HepG2 (cell line): ENCODE results near the gene CSNK1D. TPM values are rescaled to one million over a fixed set of nuclear protein-coding genes. Genes with fewer than 3 reads are reported as not detected.

Source experiments
- FOXP1 ChIP-seq, 2 experiments: fragments of 450-650 bp in 1 of 2; IDR thresholded peaks; 2 replicates each; pipeline ENCODE4 v1.6.1; 2017 to 2018; ENCODE audit warnings: antibody characterized with exemption in 1 of 2
- GFI1 ChIP-seq: sonication (generic); formaldehyde crosslinking; IDR thresholded peaks from 2 replicates; pipeline ENCODE4 v1.5.0; 2020; ENCODE audit warnings: missing genetic modification reagents, mild to moderate bottlenecking, borderline replicate concordance
- HOXD1 ChIP-seq: sonication (generic); formaldehyde crosslinking; IDR thresholded peaks from 2 replicates; pipeline ENCODE4 v1.5.0; 2020; ENCODE audit warnings: missing genetic modification reagents
- JDP2 ChIP-seq: sonication (generic); formaldehyde crosslinking; IDR thresholded peaks from 2 replicates; pipeline ENCODE4 v1.8.1; 2022; ENCODE audit warnings: missing genetic modification reagents, borderline replicate concordance
- MAF1 ChIP-seq: sonication (generic); formaldehyde crosslinking; IDR thresholded peaks from 2 replicates; pipeline ENCODE4 v1.5.0; 2020; ENCODE audit warnings: missing genetic modification reagents, borderline replicate concordance
- SAFB2 ChIP-seq: sonication (generic); formaldehyde crosslinking; IDR thresholded peaks from 2 replicates; pipeline ENCODE4 v1.5.1; 2020; ENCODE audit warnings: missing genetic modification reagents, low read depth, mild to moderate bottlenecking, borderline replicate concordance
- TEAD3 ChIP-seq: optimal IDR thresholded peaks from 2 replicates; pipeline ENCODE3; 2016; ENCODE audit warnings: borderline replicate concordance
- WIZ ChIP-seq: sonication (generic); formaldehyde crosslinking; IDR thresholded peaks from 2 replicates; pipeline ENCODE4 v1.5.1; 2020; ENCODE audit warnings: mild to moderate bottlenecking, missing genetic modification reagents
- ZFP37 ChIP-seq: sonication (generic); formaldehyde crosslinking; IDR thresholded peaks from 2 replicates; pipeline ENCODE4 v1.4.0; 2020; ENCODE audit warnings: missing genetic modification reagents, borderline replicate concordance
- ZNF225 ChIP-seq: sonication (generic); formaldehyde crosslinking; IDR thresholded peaks from 2 replicates; pipeline ENCODE4 v1.4.0; 2020; ENCODE audit warnings: mild to moderate bottlenecking, missing genetic modification reagents
- ZNF614 ChIP-seq: IDR thresholded peaks from 2 replicates; pipeline ENCODE4 v1.6.1; 2018; ENCODE audit warnings: missing biosample characterization, missing genetic modification reagents, inconsistent platforms, borderline replicate concordance
- ZNF674 ChIP-seq: sonication (generic); formaldehyde crosslinking; IDR thresholded peaks from 2 replicates; pipeline ENCODE4 v1.5.0; 2020; ENCODE audit warnings: low read depth, mild to moderate bottlenecking, missing genetic modification reagents
- ZNF780A ChIP-seq: sonication (generic); formaldehyde crosslinking; IDR thresholded peaks from 2 replicates; pipeline ENCODE4 v1.8.0; 2022; ENCODE audit warnings: mild to moderate bottlenecking, missing genetic modification reagents, moderate library complexity
- polyA plus RNA-seq, 8 experiments: library from polyadenylated mRNA; depleted of rRNA in 3 of 8; stranded (reverse) in 7 of 8; unstranded in 1 of 8; fragments of >200 nt; fragmentation: Illumina TruSeq in 4 of 8; extraction: Trizol in 4 of 8; gene quantifications; 2 replicates each; pipeline versions ENCODE4 v1.2.1 to v1.2.3, GENCODE V29; 2011 to 2016; ENCODE audit warnings: low read depth in 4 of 8, missing spikeins in 1 of 8, mixed read lengths in 1 of 8; ENCODE audit not compliant: insufficient read depth in 1 of 8
- total RNA-seq, 5 experiments: library from RNA; depleted of rRNA; stranded (reverse); fragments of >200 nt; fragmentation: Illumina TruSeq; extraction: Trizol; gene quantifications; 2 replicates each; pipeline ENCODE4 v1.2.3, GENCODE V29; 2016; ENCODE audit warnings: low read depth in 1 of 5
- TF ChIP-seq, protein P1 (sequence below), 2 experiments: IDR thresholded peaks; 2 replicates each; pipeline ENCODE4 v1.6.1; 2011 to 2012; ENCODE audit warnings: low read length in 2 of 2, borderline replicate concordance in 1 of 2, low read depth in 1 of 2, mild to moderate bottlenecking in 1 of 2, moderate library complexity in 1 of 2
- TF ChIP-seq, protein P2 (sequence below): sonication (generic); formaldehyde crosslinking; IDR thresholded peaks from 2 replicates; pipeline ENCODE4 v1.8.0; 2022; ENCODE audit warnings: mild to moderate bottlenecking, missing genetic modification reagents, moderate library complexity
- TF ChIP-seq, protein P3 (sequence below): sonication (generic); formaldehyde crosslinking; IDR thresholded peaks from 2 replicates; pipeline ENCODE4 v1.4.0; 2020; ENCODE audit warnings: mild to moderate bottlenecking, missing genetic modification reagents
- TF ChIP-seq, protein P4 (sequence below): sonication (generic); formaldehyde crosslinking; IDR thresholded peaks from 2 replicates; pipeline ENCODE4 v1.8.0; 2022; ENCODE audit warnings: mild to moderate bottlenecking, missing genetic modification reagents
- TF ChIP-seq, protein P5 (sequence below): sonication (generic); formaldehyde crosslinking; IDR thresholded peaks from 2 replicates; pipeline ENCODE4 v1.4.0; 2020; ENCODE audit warnings: mild to moderate bottlenecking, missing genetic modification reagents

Gene CSNK1D
- total and polyA plus RNA-seq, 2 of the 13 experiments (the other 11 are each of a cell fraction or from before 2014, with no cell fraction given): 31.5 to 128 TPM

DNA sequence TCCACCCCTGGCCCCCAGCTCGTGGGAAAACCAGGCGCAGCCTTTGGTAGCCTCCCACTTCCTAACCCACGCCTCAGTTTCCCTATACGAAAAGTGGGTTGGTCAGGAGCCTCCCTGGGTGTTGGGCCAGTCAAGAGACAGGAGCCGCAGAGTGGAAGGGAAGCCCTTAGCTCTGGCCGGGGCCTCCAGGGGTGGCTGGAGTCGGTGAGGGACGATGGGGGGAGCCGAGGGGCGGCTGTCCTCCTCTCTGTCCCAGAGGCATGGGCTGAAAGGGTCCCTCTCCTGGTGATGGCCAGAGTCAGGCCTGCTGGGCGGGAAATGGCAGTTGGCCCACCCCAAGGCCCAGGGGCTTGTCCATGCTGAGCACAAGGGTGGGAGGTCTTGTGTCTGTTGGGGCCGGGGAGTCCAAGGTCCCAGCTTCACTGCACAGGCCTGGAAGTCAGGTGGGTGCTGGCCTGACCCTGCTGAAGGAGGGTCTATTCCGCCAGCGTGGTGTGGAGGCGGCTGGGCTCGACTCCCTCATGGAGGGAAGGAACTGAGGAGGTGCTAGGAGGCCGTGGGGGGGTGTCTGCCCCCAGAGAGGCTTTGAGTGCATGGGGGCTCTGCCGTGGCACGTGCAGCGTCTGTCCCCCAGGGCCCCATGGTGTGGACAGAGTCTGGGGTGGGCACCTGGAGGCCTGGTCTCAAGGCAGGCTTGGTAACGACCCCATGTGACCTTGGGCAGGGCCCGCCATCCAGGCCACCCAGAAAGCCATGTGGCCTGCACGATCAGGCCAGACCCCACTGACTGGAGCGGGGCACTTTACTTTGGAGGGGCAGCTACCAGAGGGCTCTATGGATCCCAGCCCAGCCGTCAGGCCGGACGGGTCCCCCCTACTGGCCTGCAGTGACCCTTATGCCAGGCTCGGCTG lies 43.5 kb downstream of the CSNK1D start (continued):
- TF ChIP-seq GFI1 (CRISPR knock-in tag): peak; percentile 3; the same call in 1 of the 2 replicates
- no peak for TF ChIP-seq HOXD1 (CRISPR knock-in tag)
- TF ChIP-seq SAFB2 (CRISPR knock-in tag): peak; percentile 13; the same call in 1 of the 2 replicates
- TF ChIP-seq, protein P1, sequence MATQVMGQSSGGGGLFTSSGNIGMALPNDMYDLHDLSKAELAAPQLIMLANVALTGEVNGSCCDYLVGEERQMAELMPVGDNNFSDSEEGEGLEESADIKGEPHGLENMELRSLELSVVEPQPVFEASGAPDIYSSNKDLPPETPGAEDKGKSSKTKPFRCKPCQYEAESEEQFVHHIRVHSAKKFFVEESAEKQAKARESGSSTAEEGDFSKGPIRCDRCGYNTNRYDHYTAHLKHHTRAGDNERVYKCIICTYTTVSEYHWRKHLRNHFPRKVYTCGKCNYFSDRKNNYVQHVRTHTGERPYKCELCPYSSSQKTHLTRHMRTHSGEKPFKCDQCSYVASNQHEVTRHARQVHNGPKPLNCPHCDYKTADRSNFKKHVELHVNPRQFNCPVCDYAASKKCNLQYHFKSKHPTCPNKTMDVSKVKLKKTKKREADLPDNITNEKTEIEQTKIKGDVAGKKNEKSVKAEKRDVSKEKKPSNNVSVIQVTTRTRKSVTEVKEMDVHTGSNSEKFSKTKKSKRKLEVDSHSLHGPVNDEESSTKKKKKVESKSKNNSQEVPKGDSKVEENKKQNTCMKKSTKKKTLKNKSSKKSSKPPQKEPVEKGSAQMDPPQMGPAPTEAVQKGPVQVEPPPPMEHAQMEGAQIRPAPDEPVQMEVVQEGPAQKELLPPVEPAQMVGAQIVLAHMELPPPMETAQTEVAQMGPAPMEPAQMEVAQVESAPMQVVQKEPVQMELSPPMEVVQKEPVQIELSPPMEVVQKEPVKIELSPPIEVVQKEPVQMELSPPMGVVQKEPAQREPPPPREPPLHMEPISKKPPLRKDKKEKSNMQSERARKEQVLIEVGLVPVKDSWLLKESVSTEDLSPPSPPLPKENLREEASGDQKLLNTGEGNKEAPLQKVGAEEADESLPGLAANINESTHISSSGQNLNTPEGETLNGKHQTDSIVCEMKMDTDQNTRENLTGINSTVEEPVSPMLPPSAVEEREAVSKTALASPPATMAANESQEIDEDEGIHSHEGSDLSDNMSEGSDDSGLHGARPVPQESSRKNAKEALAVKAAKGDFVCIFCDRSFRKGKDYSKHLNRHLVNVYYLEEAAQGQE (IDR thresholded peaks at IDR 0.05; ENCODE audit: borderline replicate concordance in 1 of 2, low read depth in 1 of 2, low read length in 2 of 2): no peak
- TF ChIP-seq, protein P2, sequence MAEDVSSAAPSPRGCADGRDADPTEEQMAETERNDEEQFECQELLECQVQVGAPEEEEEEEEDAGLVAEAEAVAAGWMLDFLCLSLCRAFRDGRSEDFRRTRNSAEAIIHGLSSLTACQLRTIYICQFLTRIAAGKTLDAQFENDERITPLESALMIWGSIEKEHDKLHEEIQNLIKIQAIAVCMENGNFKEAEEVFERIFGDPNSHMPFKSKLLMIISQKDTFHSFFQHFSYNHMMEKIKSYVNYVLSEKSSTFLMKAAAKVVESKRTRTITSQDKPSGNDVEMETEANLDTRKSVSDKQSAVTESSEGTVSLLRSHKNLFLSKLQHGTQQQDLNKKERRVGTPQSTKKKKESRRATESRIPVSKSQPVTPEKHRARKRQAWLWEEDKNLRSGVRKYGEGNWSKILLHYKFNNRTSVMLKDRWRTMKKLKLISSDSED (CRISPR knock-in tag): peak; percentile 92
- TF ChIP-seq, protein P3, sequence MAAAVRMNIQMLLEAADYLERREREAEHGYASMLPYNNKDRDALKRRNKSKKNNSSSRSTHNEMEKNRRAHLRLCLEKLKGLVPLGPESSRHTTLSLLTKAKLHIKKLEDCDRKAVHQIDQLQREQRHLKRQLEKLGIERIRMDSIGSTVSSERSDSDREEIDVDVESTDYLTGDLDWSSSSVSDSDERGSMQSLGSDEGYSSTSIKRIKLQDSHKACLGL (CRISPR knock-in tag): no peak; the same call in 1 of the 2 replicates
- TF ChIP-seq ZFP37: peak; percentile 77; the same call in 1 of the 2 replicates
- TF ChIP-seq, protein P4, sequence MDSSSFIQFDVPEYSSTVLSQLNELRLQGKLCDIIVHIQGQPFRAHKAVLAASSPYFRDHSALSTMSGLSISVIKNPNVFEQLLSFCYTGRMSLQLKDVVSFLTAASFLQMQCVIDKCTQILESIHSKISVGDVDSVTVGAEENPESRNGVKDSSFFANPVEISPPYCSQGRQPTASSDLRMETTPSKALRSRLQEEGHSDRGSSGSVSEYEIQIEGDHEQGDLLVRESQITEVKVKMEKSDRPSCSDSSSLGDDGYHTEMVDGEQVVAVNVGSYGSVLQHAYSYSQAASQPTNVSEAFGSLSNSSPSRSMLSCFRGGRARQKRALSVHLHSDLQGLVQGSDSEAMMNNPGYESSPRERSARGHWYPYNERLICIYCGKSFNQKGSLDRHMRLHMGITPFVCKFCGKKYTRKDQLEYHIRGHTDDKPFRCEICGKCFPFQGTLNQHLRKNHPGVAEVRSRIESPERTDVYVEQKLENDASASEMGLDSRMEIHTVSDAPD (CRISPR knock-in tag): no peak; the same call in 1 of the 2 replicates
- TF ChIP-seq ZNF674 (CRISPR knock-in tag): peak; percentile 30; the same call in 1 of the 2 replicates
- no peak for TF ChIP-seq ZNF225 (CRISPR knock-in tag)
- TF ChIP-seq JDP2 (CRISPR knock-in tag): no peak
- no peak for TF ChIP-seq FOXP1 (IDR thresholded peaks at IDR 0.05)
- no peak for TF ChIP-seq FOXP1 (CRISPR knock-in tag; IDR thresholded peaks at IDR 0.05)
- TF ChIP-seq WIZ (CRISPR knock-in tag): 0 out of 2 replicates have a peak, but pooled peaks have one; percentile 18
- TF ChIP-seq MAF1: no peak
- peak; percentile 16 for TF ChIP-seq ZNF780A (CRISPR knock-in tag)
- TF ChIP-seq ZNF614 (CRISPR knock-in tag): peak; percentile 1; the same call in 1 of the 2 replicates
- TF ChIP-seq TEAD3: no peak
- TF ChIP-seq, protein P5, sequence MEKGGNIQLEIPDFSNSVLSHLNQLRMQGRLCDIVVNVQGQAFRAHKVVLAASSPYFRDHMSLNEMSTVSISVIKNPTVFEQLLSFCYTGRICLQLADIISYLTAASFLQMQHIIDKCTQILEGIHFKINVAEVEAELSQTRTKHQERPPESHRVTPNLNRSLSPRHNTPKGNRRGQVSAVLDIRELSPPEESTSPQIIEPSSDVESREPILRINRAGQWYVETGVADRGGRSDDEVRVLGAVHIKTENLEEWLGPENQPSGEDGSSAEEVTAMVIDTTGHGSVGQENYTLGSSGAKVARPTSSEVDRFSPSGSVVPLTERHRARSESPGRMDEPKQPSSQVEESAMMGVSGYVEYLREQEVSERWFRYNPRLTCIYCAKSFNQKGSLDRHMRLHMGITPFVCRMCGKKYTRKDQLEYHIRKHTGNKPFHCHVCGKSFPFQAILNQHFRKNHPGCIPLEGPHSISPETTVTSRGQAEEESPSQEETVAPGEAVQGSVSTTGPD: no peak; the same call in 1 of the 2 replicates
